Esophagus muscularis mucosa (tissue), 4 donors: Measurements from ENCODE around the gene NHP2.

Experiments used
- CTCF ChIP-seq, 3 experiments: fragments of 200-600 bp in 2 of 3; fragments of 450-650 bp in 1 of 3; sonication (generic) in 2 of 3; IDR thresholded peaks; one replicate each; pipeline ENCODE4 v1.5.1; 2017 to 2019; ENCODE audit warnings: antibody characterized with exemption in 3 of 3, mild to moderate bottlenecking in 2 of 3, moderate library complexity in 1 of 3
- EP300 ChIP-seq: sonication (generic); formaldehyde crosslinking; IDR thresholded peaks from one replicate; pipeline ENCODE4 v1.6.1; 2017; ENCODE audit warnings: antibody characterized with exemption
- POLR2A ChIP-seq: fragments of 450-650 bp; IDR thresholded peaks from one replicate; pipeline ENCODE4 v1.6.1; 2017; ENCODE audit warnings: antibody characterized with exemption, moderate library complexity, mild to moderate bottlenecking, low read depth
- POLR2AphosphoS5 ChIP-seq, 2 donors: sonication (generic); formaldehyde crosslinking; IDR thresholded peaks; one replicate each; pipeline ENCODE4 v1.6.1; 2017; ENCODE audit warnings: antibody characterized with exemption in 2 of 2

- TF ChIP-seq EP300 (no peak), CTCF (IDR thresholded peaks at IDR 0.05) (no peak), POLR2AphosphoS5 (IDR thresholded peaks at IDR 0.05) (no peak), POLR2A (no peak)
Observed at GRCh38 chr5:178119915-178120606, 33.6 kb downstream of the NHP2 start.
